HepG2 (cell line): ENCODE results near the gene YIPF3. TPM values are rescaled to one million over a fixed set of nuclear protein-coding genes. Genes with fewer than 3 reads are reported as not detected.

Experiments
- AKAP8 ChIP-seq: sonication (generic); formaldehyde crosslinking; IDR thresholded peaks from 2 replicates; pipeline ENCODE4 v1.5.1; 2020; ENCODE audit warnings: mild to moderate bottlenecking, missing genetic modification reagents
- BORCS8-MEF2B ChIP-seq: sonication (generic); formaldehyde crosslinking; IDR thresholded peaks from 2 replicates; pipeline ENCODE4 v1.8.0; 2022; ENCODE audit warnings: mild to moderate bottlenecking, missing genetic modification reagents
- KLF15 ChIP-seq: sonication (generic); formaldehyde crosslinking; IDR thresholded peaks from 2 replicates; pipeline ENCODE4 v1.8.1; 2023; ENCODE audit warnings: borderline replicate concordance, mild to moderate bottlenecking, inconsistent platforms, missing genetic modification reagents, mixed read lengths
- MAFK ChIP-seq, 2 experiments: IDR thresholded peaks in 1 of 2; conservative IDR thresholded peaks in 1 of 2; 2 replicates each; pipeline ENCODE4 v1.6.1; 2011; ENCODE audit warnings: improper control_type of control experiment in 2 of 2, low read length in 2 of 2
- NR1H2 ChIP-seq: sonication (generic); formaldehyde crosslinking; IDR thresholded peaks from 2 replicates; pipeline ENCODE4 v1.8.1; 2022; ENCODE audit warnings: low read depth, missing genetic modification reagents, borderline replicate concordance
- POLR2AphosphoS5 ChIP-seq: IDR thresholded peaks from 2 replicates; pipeline ENCODE4 v1.6.1; 2012; ENCODE audit warnings: low read depth, low read length
- PRPF4 ChIP-seq: fragments of 200-400 bp; formaldehyde crosslinking; IDR thresholded peaks from 2 replicates; pipeline ENCODE4 v1.6.1; 2016; ENCODE audit warnings: low read length, low read depth; ENCODE audit not compliant: poor library complexity, severe bottlenecking
- SMAD3 ChIP-seq: sonication (generic); formaldehyde crosslinking; IDR thresholded peaks from 2 replicates; pipeline ENCODE4 v1.4.0; 2020; ENCODE audit warnings: missing genetic modification reagents
- SP1 ChIP-seq, 2 experiments: fragments of 450-650 bp in 1 of 2; sonication (generic) in 1 of 2; formaldehyde crosslinking in 1 of 2; IDR thresholded peaks; 2 replicates each; pipeline versions ENCODE4 v1.4.0 to v1.6.1; 2016 to 2020; ENCODE audit warnings: missing genetic modification reagents in 1 of 2
- YY1 ChIP-seq: IDR thresholded peaks from 2 replicates; pipeline ENCODE4 v1.6.1; 2011; ENCODE audit warnings: low read length, low read depth, moderate library complexity, mild to moderate bottlenecking; ENCODE audit not compliant: insufficient read depth, insufficient replicate concordance
- ZBTB1 ChIP-seq: sonication (generic); formaldehyde crosslinking; IDR thresholded peaks from 2 replicates; pipeline ENCODE4 v1.4.0; 2020; ENCODE audit warnings: missing genetic modification reagents, borderline replicate concordance
- ZBTB3 ChIP-seq: sonication (generic); formaldehyde crosslinking; IDR thresholded peaks from 2 replicates; pipeline ENCODE4 v1.4.0; 2020; ENCODE audit warnings: low read depth, mild to moderate bottlenecking, moderate library complexity, missing genetic modification reagents, borderline replicate concordance
- ZKSCAN1 ChIP-seq: fragments of 150-350 bp; IDR thresholded peaks from 2 replicates; pipeline ENCODE4 v1.6.1; 2014; ENCODE audit warnings: low read length
- ZMYM4 ChIP-seq: sonication (generic); formaldehyde crosslinking; IDR thresholded peaks from 2 replicates; pipeline ENCODE4 v1.8.1; 2023; ENCODE audit warnings: mild to moderate bottlenecking, missing genetic modification reagents
- ZNF160 ChIP-seq: sonication (generic); formaldehyde crosslinking; IDR thresholded peaks from 2 replicates; pipeline ENCODE4 v1.8.0; 2022; ENCODE audit warnings: mild to moderate bottlenecking, inconsistent platforms, missing genetic modification reagents
- ZNF235 ChIP-seq: sonication (generic); formaldehyde crosslinking; IDR thresholded peaks from 2 replicates; pipeline ENCODE4 v1.8.1; 2023; ENCODE audit warnings: mild to moderate bottlenecking, missing genetic modification reagents, borderline replicate concordance
- ZSCAN25 ChIP-seq: sonication (generic); formaldehyde crosslinking; IDR thresholded peaks from 2 replicates; pipeline ENCODE4 v1.8.0; 2022; ENCODE audit warnings: mild to moderate bottlenecking, missing genetic modification reagents
- polyA plus RNA-seq, 8 experiments: library from polyadenylated mRNA; depleted of rRNA in 3 of 8; stranded (reverse) in 7 of 8; unstranded in 1 of 8; fragments of >200 nt; fragmentation: Illumina TruSeq in 4 of 8; extraction: Trizol in 4 of 8; gene quantifications; 2 replicates each; pipeline versions ENCODE4 v1.2.1 to v1.2.3, GENCODE V29; 2011 to 2016; ENCODE audit warnings: low read depth in 4 of 8, missing spikeins in 1 of 8, mixed read lengths in 1 of 8; ENCODE audit not compliant: insufficient read depth in 1 of 8
- total RNA-seq, 5 experiments: library from RNA; depleted of rRNA; stranded (reverse); fragments of >200 nt; fragmentation: Illumina TruSeq; extraction: Trizol; gene quantifications; 2 replicates each; pipeline ENCODE4 v1.2.3, GENCODE V29; 2016; ENCODE audit warnings: low read depth in 1 of 5
- TF ChIP-seq, protein P1 (sequence below): sonication (generic); formaldehyde crosslinking; IDR thresholded peaks from 2 replicates; pipeline ENCODE4 v1.4.0; 2020; ENCODE audit warnings: missing genetic modification reagents, low read depth, mild to moderate bottlenecking, borderline replicate concordance
- TF ChIP-seq, protein P2 (sequence below): sonication (generic); formaldehyde crosslinking; IDR thresholded peaks from 2 replicates; pipeline ENCODE4 v1.5.1; 2020; ENCODE audit warnings: missing genetic modification reagents, mild to moderate bottlenecking, borderline replicate concordance
- TF ChIP-seq, protein P3 (sequence below): sonication (generic); formaldehyde crosslinking; IDR thresholded peaks from 2 replicates; pipeline ENCODE4 v1.8.0; 2022; ENCODE audit warnings: mild to moderate bottlenecking, missing genetic modification reagents; ENCODE audit not compliant: insufficient replicate concordance
- TF ChIP-seq, protein P4 (sequence below): sonication (generic); formaldehyde crosslinking; IDR thresholded peaks from 2 replicates; pipeline ENCODE4; 2020; ENCODE audit warnings: missing genetic modification reagents, mild to moderate bottlenecking, borderline replicate concordance

Gene YIPF3
- total and polyA plus RNA-seq, 2 of the 13 experiments (the other 11 are each of a cell fraction or from before 2014, with no cell fraction given) = 107 to 206 TPM

DNA sequence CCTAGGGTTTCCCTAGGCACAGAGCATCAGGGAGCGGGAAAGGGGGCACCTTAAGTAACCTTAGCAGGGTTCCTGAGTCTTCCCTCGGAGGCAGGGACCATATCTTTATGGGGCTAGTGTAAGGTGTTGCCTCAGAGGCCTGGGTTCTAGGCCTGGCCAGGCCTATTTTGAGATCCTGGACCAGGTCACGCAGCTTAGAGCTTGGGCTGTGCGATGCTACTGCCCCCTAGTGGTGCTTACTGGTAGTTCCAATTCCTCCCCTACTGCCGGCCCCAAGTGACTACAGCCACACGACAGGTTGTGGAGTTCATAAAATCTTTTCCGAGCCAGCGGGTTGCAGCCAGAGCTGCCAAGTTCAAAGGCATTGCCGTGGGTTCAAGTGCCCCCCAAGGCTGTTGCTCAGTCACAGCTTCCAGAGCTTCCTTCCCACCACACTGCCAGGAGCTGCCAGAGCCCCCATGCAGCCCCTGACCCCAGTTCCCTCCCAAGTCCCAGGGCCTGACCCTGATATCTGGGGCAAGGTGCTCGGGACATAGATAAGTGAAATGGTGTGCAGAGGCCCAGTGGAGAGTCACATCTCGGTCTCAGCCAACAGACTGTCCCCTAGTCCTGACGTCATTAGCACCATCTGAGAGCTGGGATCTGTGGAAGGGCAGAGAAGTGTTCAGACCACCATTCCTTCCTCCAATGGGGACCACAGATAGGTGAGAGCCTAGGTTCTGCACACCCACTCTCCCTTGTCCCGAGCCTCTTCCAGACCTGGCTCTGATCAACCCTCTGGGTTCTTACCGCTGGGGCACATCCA lies 9.9 kb downstream of the YIPF3 start (continued):
- TF ChIP-seq, protein P1, sequence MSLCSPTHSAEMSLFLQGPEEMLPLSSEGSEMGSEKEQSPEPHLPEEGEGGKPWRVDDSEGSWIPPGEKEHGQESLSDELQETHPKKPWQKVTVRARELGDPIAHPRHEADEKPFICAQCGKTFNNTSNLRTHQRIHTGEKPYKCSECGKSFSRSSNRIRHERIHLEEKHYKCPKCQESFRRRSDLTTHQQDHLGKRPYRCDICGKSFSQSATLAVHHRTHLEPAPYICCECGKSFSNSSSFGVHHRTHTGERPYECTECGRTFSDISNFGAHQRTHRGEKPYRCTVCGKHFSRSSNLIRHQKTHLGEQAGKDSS (CRISPR knock-in tag) = peak; percentile 52; the same call in 1 of the 2 replicates
- TF ChIP-seq, protein P2, sequence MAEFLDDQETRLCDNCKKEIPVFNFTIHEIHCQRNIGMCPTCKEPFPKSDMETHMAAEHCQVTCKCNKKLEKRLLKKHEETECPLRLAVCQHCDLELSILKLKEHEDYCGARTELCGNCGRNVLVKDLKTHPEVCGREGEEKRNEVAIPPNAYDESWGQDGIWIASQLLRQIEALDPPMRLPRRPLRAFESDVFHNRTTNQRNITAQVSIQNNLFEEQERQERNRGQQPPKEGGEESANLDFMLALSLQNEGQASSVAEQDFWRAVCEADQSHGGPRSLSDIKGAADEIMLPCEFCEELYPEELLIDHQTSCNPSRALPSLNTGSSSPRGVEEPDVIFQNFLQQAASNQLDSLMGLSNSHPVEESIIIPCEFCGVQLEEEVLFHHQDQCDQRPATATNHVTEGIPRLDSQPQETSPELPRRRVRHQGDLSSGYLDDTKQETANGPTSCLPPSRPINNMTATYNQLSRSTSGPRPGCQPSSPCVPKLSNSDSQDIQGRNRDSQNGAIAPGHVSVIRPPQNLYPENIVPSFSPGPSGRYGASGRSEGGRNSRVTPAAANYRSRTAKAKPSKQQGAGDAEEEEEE (CRISPR knock-in tag) = no peak
- no peak for TF ChIP-seq KLF15 (CRISPR knock-in tag)
- 0 out of 2 replicates have a peak, but pooled peaks have one; percentile 10 for TF ChIP-seq BORCS8-MEF2B
- TF ChIP-seq MAFK (conservative IDR thresholded peaks at IDR 0.05 in 1 of 2, IDR thresholded peaks at IDR 0.05 in 1 of 2; ENCODE audit: low read length in 2 of 2) = no peak
- TF ChIP-seq ZNF235 (CRISPR knock-in tag) = peak; percentile 83; the same call in 1 of the 2 replicates
- TF ChIP-seq SP1 (IDR thresholded peaks at IDR 0.05) = no peak
- TF ChIP-seq SP1 (CRISPR knock-in tag; IDR thresholded peaks at IDR 0.05) = no peak
- no peak for TF ChIP-seq PRPF4
- no peak for TF ChIP-seq NR1H2 (CRISPR knock-in tag)
- no peak for TF ChIP-seq ZBTB1
- TF ChIP-seq, protein P3, sequence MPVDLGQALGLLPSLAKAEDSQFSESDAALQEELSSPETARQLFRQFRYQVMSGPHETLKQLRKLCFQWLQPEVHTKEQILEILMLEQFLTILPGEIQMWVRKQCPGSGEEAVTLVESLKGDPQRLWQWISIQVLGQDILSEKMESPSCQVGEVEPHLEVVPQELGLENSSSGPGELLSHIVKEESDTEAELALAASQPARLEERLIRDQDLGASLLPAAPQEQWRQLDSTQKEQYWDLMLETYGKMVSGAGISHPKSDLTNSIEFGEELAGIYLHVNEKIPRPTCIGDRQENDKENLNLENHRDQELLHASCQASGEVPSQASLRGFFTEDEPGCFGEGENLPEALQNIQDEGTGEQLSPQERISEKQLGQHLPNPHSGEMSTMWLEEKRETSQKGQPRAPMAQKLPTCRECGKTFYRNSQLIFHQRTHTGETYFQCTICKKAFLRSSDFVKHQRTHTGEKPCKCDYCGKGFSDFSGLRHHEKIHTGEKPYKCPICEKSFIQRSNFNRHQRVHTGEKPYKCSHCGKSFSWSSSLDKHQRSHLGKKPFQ (CRISPR knock-in tag) = no peak
- TF ChIP-seq, protein P4, sequence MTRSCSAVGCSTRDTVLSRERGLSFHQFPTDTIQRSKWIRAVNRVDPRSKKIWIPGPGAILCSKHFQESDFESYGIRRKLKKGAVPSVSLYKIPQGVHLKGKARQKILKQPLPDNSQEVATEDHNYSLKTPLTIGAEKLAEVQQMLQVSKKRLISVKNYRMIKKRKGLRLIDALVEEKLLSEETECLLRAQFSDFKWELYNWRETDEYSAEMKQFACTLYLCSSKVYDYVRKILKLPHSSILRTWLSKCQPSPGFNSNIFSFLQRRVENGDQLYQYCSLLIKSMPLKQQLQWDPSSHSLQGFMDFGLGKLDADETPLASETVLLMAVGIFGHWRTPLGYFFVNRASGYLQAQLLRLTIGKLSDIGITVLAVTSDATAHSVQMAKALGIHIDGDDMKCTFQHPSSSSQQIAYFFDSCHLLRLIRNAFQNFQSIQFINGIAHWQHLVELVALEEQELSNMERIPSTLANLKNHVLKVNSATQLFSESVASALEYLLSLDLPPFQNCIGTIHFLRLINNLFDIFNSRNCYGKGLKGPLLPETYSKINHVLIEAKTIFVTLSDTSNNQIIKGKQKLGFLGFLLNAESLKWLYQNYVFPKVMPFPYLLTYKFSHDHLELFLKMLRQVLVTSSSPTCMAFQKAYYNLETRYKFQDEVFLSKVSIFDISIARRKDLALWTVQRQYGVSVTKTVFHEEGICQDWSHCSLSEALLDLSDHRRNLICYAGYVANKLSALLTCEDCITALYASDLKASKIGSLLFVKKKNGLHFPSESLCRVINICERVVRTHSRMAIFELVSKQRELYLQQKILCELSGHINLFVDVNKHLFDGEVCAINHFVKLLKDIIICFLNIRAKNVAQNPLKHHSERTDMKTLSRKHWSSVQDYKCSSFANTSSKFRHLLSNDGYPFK (CRISPR knock-in tag) = no peak
- no peak for TF ChIP-seq ZNF160 (CRISPR knock-in tag)
- 0 out of 2 replicates have a peak, but pooled peaks have one; percentile 20 for TF ChIP-seq ZSCAN25 (CRISPR knock-in tag)
- TF ChIP-seq AKAP8 (CRISPR knock-in tag) = peak; percentile 25; the same call in 1 of the 2 replicates
- TF ChIP-seq POLR2AphosphoS5 = peak; percentile 46
- no peak for TF ChIP-seq ZKSCAN1
- no peak for TF ChIP-seq ZMYM4
- peak; percentile 8 for TF ChIP-seq YY1
- peak; percentile 68; the same call in 1 of the 2 replicates for TF ChIP-seq SMAD3 (CRISPR knock-in tag)
- no peak for TF ChIP-seq ZBTB3 (CRISPR knock-in tag)
